HG03432 (cell line): ENCODE measurements around the gene DKK1.
"Not testable (repeated sequence)": the region's sequence is repeated elsewhere in the genome, so short reads cannot be mapped to it uniquely, and the experiment has no call there.

Source experiments
- ATAC-seq: cut with Tn5 transposase; IDR thresholded peaks from one replicate; pipeline ENCODE4 v1.9.1; 2021; ENCODE audit warnings: mild to moderate bottlenecking, moderate library complexity; ENCODE audit not compliant: unreplicated experiment

Gene DKK1

DNA sequence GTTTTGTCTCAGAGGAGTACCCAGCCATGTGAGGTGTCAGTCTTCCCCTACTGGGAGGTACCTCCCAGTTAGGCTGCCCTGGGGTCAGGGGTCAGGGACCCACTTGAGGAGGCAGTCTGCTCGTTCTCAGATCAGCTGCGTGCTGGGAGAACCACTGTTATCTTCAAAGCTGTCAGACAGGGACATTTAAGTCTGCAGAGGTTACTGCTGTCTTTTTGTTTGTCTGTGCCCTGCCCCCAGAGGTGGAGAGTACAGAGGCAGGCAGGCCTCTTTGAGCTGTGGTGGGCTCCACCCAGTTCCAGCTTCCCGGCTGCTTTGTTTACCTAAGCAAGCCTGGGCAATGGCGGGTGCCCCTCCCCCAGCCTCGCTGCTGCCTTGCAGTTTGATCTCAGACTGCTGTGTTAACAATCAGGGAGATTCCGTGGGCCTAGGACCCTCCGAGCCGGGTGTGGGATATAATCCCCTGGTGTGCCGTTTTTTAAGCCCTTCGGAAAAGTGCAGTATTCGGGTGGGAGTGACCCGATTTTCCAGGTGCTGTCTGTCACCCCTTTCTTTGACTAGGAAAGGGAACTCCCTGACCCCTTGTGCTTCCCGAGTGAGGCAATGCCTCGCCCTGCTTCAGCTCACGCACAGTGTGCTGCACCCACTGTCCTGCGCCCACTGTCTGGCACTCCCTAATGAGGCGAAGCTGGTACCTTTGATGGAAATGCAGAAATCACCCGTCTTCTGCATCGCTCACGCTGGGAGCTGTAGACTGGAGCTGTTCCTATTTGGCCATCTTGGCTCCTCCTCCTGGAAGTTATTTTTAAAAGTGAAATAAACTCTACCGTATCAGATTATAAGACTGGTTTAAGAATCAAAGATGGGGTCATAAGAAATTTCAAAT lies 51.7 kb downstream of the DKK1 start:
- ATAC-seq, result not testable (repeated sequence)
